GM12878 (cell line): ENCODE data around the gene LIN37. TPM values are rescaled to one million over a fixed set of nuclear protein-coding genes. Genes with fewer than 3 reads are reported as not detected.

ENCODE experiments used
- ATAC-seq: fragments of 200-7000 bp; cut with Tn5 transposase; 3 replicates; pipeline ENCODE4 v1.9.1; 2020; ENCODE audit warnings: mild to moderate bottlenecking, moderate library complexity
- BruUV-seq: library from RNA; stranded (reverse); fragments of 400-500 nt; replicated peaks from 2 replicates; lab custom pipeline; 2021; lab: Mats Ljungman, UMichigan
- CTCF ChIA-PET: fragments of 300-600 bp; sonication (Branson Sonifier 250); formaldehyde crosslinking; extraction: SDS; loops from one replicate; lab custom pipeline; 2021; ENCODE audit warnings: inconsistent platforms; lab: Yijun Ruan, JAX
- POLR2A ChIA-PET: fragments of 350-600 bp; formaldehyde crosslinking; extraction: SDS; loops from one replicate; lab custom pipeline; 2021; ENCODE audit warnings: inconsistent platforms; lab: Charles Lee
- RAD21 ChIA-PET: fragments of 300-600 bp; sonication (Branson Sonifier 250); formaldehyde crosslinking; loops from one replicate; lab custom pipeline; 2023; ENCODE audit warnings: antibody characterized with exemption; ENCODE audit not compliant: unreplicated experiment; lab: Charles Lee
- SMC1A ChIA-PET: fragments of 300-600 bp; sonication (Branson Sonifier 250); formaldehyde crosslinking; loops from one replicate; lab custom pipeline; 2023; ENCODE audit not compliant: unreplicated experiment, uncharacterized antibody; lab: Charles Lee
- DNase-seq: peaks from one replicate; pipeline ENCODE4 v3.0.0-alpha.2; 2011; ENCODE audit warnings: low read depth, low spot score
- FAIRE-seq: peaks from 3 replicates; lab custom pipeline; 2011; peaks lifted over from hg19 to GRCh38; lab: Jason Lieb, UNC
- H2AFZ ChIP-seq: 2 replicates; pipeline ENCODE4 v1.6.0; 2011; ENCODE audit warnings: low read depth, low read length, control low read depth; ENCODE audit not compliant: control insufficient read depth
- H3K27ac ChIP-seq: 2 replicates; pipeline ENCODE4 v1.5.1; 2011; ENCODE audit warnings: control low read depth; ENCODE audit not compliant: control insufficient read depth, insufficient read depth
- H3K27me3 ChIP-seq, 2 experiments: replicated peaks in 1 of 2; 2 replicates each; pipeline versions ENCODE4 v1.6.0 to v1.6.1; 2011; ENCODE audit warnings: low read length in 1 of 2; ENCODE audit not compliant: control insufficient read depth in 2 of 2, insufficient read depth in 2 of 2
- H3K36me3 ChIP-seq, 2 experiments: 2 replicates each; pipeline ENCODE4 v1.5.1; 2011; ENCODE audit warnings: low read length in 1 of 2; ENCODE audit not compliant: control insufficient read depth in 2 of 2, insufficient read depth in 2 of 2
- H3K4me1 ChIP-seq: 2 replicates; pipeline ENCODE4 v1.6.1; 2011; ENCODE audit warnings: mild to moderate bottlenecking, low read length, moderate library complexity, mixed read lengths; ENCODE audit not compliant: control insufficient read depth, insufficient read depth
- H3K4me2 ChIP-seq: 2 replicates; pipeline ENCODE4 v1.6.0; 2011; ENCODE audit warnings: control low read depth; ENCODE audit not compliant: control insufficient read depth, insufficient read depth
- H3K4me3 ChIP-seq: fragments of 200-600 bp; sonication (generic); 2 replicates; pipeline ENCODE4 v1.5.1; 2016
- H3K79me2 ChIP-seq: 2 replicates; pipeline ENCODE4 v1.6.0; 2011; ENCODE audit warnings: low read length; ENCODE audit not compliant: control insufficient read depth, insufficient read depth
- H3K9ac ChIP-seq: 2 replicates; pipeline ENCODE4 v1.8.0; 2011; ENCODE audit warnings: low read length, control low read depth, mixed read lengths; ENCODE audit not compliant: control insufficient read depth, insufficient read depth
- H3K9me3 ChIP-seq: replicated peaks from 3 replicates; pipeline ENCODE4 v1.5.1; 2011; ENCODE audit warnings: mild to moderate bottlenecking, low read length; ENCODE audit not compliant: control insufficient read depth, insufficient read depth
- H4K20me1 ChIP-seq: 2 replicates; pipeline ENCODE4 v1.6.0; 2011; ENCODE audit not compliant: control insufficient read depth, insufficient read depth
- ASH2L ChIP-seq: fragments of 300-600, 200-600 bp; sonication (generic); IDR thresholded peaks from 2 replicates; pipeline ENCODE4 v1.6.1; 2017; ENCODE audit warnings: low read depth, mild to moderate bottlenecking, borderline replicate concordance
- CBFB ChIP-seq: IDR thresholded peaks from 2 replicates; pipeline ENCODE4 v1.6.1; 2016; ENCODE audit warnings: antibody characterized with exemption, low read depth
- CREM ChIP-seq: IDR thresholded peaks from 2 replicates; pipeline ENCODE4 v1.6.1; 2014; ENCODE audit warnings: antibody characterized with exemption, low read depth
- EGR1 ChIP-seq, 2 experiments: IDR thresholded peaks; 1 replicate in 1 of 2; 2 replicates in 1 of 2; pipeline ENCODE4 v1.6.1; 2011 to 2012; ENCODE audit warnings: low read depth in 2 of 2, low read length in 2 of 2, borderline replicate concordance in 1 of 2, mild to moderate bottlenecking in 1 of 2, moderate library complexity in 1 of 2
- ESRRA ChIP-seq: IDR thresholded peaks from 2 replicates; pipeline ENCODE4 v1.6.1; 2012; ENCODE audit warnings: mild to moderate bottlenecking, low read length, improper control_type of control experiment
- GATAD2B ChIP-seq: fragments of 450-650 bp; conservative IDR thresholded peaks from 2 replicates; pipeline ENCODE4 v1.6.1; 2017; ENCODE audit warnings: low read depth, mild to moderate bottlenecking, moderate library complexity
- HCFC1 ChIP-seq: fragments of 150-350 bp; IDR thresholded peaks from 2 replicates; pipeline ENCODE4 v1.6.1; 2014; ENCODE audit warnings: low read length
- MEF2A ChIP-seq: IDR thresholded peaks from 2 replicates; pipeline ENCODE4 v1.6.1; 2011; ENCODE audit warnings: low read depth, mild to moderate bottlenecking, low read length, moderate library complexity; ENCODE audit not compliant: insufficient read depth
- NBN ChIP-seq: fragments of 450-650 bp; IDR thresholded peaks from 2 replicates; pipeline ENCODE4 v1.6.1; 2016
- NKRF ChIP-seq: fragments of 450-650 bp; conservative IDR thresholded peaks from 2 replicates; pipeline ENCODE4 v1.6.1; 2017; ENCODE audit warnings: mild to moderate bottlenecking, moderate library complexity
- NR2F1 ChIP-seq: fragments of 450-650 bp; conservative IDR thresholded peaks from 2 replicates; pipeline ENCODE4 v1.6.1; 2017; ENCODE audit warnings: mild to moderate bottlenecking
- PKNOX1 ChIP-seq: fragments of 450-650 bp; IDR thresholded peaks from 2 replicates; pipeline ENCODE4 v1.6.1; 2016; ENCODE audit warnings: mild to moderate bottlenecking
- SMARCA5 ChIP-seq: fragments of 450-650 bp; IDR thresholded peaks from 2 replicates; pipeline ENCODE4 v1.6.1; 2017; ENCODE audit warnings: mild to moderate bottlenecking
- SUZ12 ChIP-seq: fragments of 200-600 bp; sonication (generic); IDR thresholded peaks from one replicate; pipeline ENCODE4 v1.6.1; 2018; ENCODE audit warnings: antibody characterized with exemption, mild to moderate bottlenecking; ENCODE audit not compliant: unreplicated experiment
- YY1 ChIP-seq: IDR thresholded peaks from 2 replicates; pipeline ENCODE4 v1.6.1; 2011; ENCODE audit warnings: low read depth, mild to moderate bottlenecking, low read length
- WGBS: methylation state at CpG from one replicate; pipeline ENCODE4 v1.1.6; 2016; ENCODE audit warnings: low lambda C conversion rate; ENCODE audit not compliant: insufficient replicate concordance, insufficient coverage; ENCODE audit errors: missing lambda C conversion rate; 5-methylcytosine and 5-hydroxymethylcytosine counted together
- in situ Hi-C: fragments of 300-500 bp; cut with MboI; formaldehyde crosslinking; loops from 9 replicates; pipeline ENCODE4 v1.14.3; 2018; ENCODE audit warnings: mixed read lengths
- intact Hi-C: fragments of 100-400 bp; cut with micrococcal nuclease; formaldehyde crosslinking; loops from one replicate; pipeline ENCODE4 v1.14.2; 2022; ENCODE audit not compliant: unreplicated experiment
- polyA plus RNA-seq, 11 experiments: library from polyadenylated mRNA; depleted of rRNA in 4 of 11; unstranded in 6 of 11; stranded (reverse) in 5 of 11; fragments of >200 nt; fragmentation: Nextera tagmentation in 4 of 11; fragmentation: Illumina TruSeq in 1 of 11; extraction: Ambion mirVana in 4 of 11; extraction: Trizol in 1 of 11; gene quantifications; 1 replicate in 1 of 11; 2 replicates in 10 of 11; pipeline versions ENCODE4 v1.2.1 to v1.2.3, GENCODE V29; 2011 to 2016; ENCODE audit warnings: inconsistent platforms in 2 of 11, missing spikeins in 2 of 11, low read depth in 1 of 11
- total RNA-seq, 4 experiments: library from RNA; depleted of rRNA in 3 of 4; stranded (reverse); fragments of >200 nt in 3 of 4; fragmentation: Illumina TruSeq in 1 of 4; extraction: Trizol in 1 of 4; gene quantifications; 2 replicates each; pipeline versions ENCODE4 v1.2.1 to v1.2.3, GENCODE V29; 2013 to 2021
- TF ChIP-seq, protein P1 (sequence below): IDR thresholded peaks from 2 replicates; pipeline ENCODE4 v1.6.1; 2012; ENCODE audit warnings: low read depth, low read length, improper control_type of control experiment
- TF ChIP-seq, protein P2 (sequence below): fragments of 450-650 bp; IDR thresholded peaks from 2 replicates; pipeline ENCODE4 v1.6.1; 2017; ENCODE audit warnings: mild to moderate bottlenecking, moderate library complexity

The LIN37 gene
- total and polyA plus RNA-seq, 10 of the 15 experiments (the other 5 are each of a cell fraction or from before 2014, with no cell fraction given), result 0.69 to 11.9 (median 7.6) TPM

GRCh38 chr19:35741203-35741515, 7.2 kb upstream of the LIN37 start:
- Histone ChIP-seq H4K20me1 (no peaks in the 10 kb centered on the region), H3K4me1 (peaks cover 29% of the 10 kb centered on the region), H3K27me3 (no peaks in the 10 kb centered on the region), H3K27ac (peak overlapping the region; percentile 99), H3K9me3 (no peaks in the 10 kb centered on the region), H3K36me3 (peaks cover 13 to 24% of the 10 kb centered on the region in 2 experiments; a peak in 3 of 4 replicates), H3K4me2 (peak overlapping the region; percentile 99), H3K4me3 (peak overlapping the region; percentile 83), H3K9ac (peak overlapping the region; percentile 88), H3K79me2 (peaks cover 26% of the 10 kb centered on the region), H2AFZ (peak overlapping the region; percentile 76)
- in situ Hi-C loops (no loop called here), intact Hi-C loops (loop anchor here (2.0 kb wide), 2 partner anchors 24 to 48 kb away; no protein-coding TSS in a partner anchor)
- FAIRE-seq (no peak), ATAC-seq (peak; percentile 2), DNase-seq (no peak)
- CTCF ChIA-PET, result interaction anchor here (0.7 to 1.3 kb wide), 7 partner anchors 13 to 446 kb away, joined by 3 to 8 read pairs (median 3); no protein-coding TSS in a partner anchor
- SMC1A ChIA-PET, result interaction anchor here (0.6 to 1.7 kb wide), 5 partner anchors 27 to 254 kb away, joined by 4 to 9 read pairs (median 7); no protein-coding TSS in a partner anchor
- RAD21 ChIA-PET, result interaction anchor here (0.6 to 2.5 kb wide), 9 partner anchors 22 to 198 kb away, joined by 3 to 18 read pairs (median 6); no protein-coding TSS in a partner anchor
- BruUV-seq, result no TSS peak
- WGBS, result 0% methylated on average over 10 of the region's 12 CpGs
- POLR2A ChIA-PET, result interaction anchor here (0.8 to 7.1 kb wide), 11 partner anchors 10 to 93 kb away, joined by 3 to 91 read pairs (median 5); partner anchors contain the start of gene COX6B1
- no peak for TF ChIP-seq NR2F1
- TF ChIP-seq CREM, result no peak
- TF ChIP-seq EGR1 (IDR thresholded peaks at IDR 0.05; ENCODE audit: borderline replicate concordance in 1 of 2, low read depth in 2 of 2, low read length in 2 of 2), result no peak
- TF ChIP-seq NBN, result 0 out of 2 replicates have a peak, but pooled peaks have one; percentile 9
- TF ChIP-seq HCFC1, result no peak
- peak; percentile 65; the same call in 1 of the 2 replicates for TF ChIP-seq NKRF
- no peak for TF ChIP-seq MEF2A
- TF ChIP-seq, protein P1, sequence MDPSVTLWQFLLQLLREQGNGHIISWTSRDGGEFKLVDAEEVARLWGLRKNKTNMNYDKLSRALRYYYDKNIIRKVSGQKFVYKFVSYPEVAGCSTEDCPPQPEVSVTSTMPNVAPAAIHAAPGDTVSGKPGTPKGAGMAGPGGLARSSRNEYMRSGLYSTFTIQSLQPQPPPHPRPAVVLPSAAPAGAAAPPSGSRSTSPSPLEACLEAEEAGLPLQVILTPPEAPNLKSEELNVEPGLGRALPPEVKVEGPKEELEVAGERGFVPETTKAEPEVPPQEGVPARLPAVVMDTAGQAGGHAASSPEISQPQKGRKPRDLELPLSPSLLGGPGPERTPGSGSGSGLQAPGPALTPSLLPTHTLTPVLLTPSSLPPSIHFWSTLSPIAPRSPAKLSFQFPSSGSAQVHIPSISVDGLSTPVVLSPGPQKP, result no peak
- TF ChIP-seq YY1, result peak; percentile 8; the same call in 1 of the 2 replicates
- TF ChIP-seq ASH2L, result no peak
- TF ChIP-seq, protein P2, sequence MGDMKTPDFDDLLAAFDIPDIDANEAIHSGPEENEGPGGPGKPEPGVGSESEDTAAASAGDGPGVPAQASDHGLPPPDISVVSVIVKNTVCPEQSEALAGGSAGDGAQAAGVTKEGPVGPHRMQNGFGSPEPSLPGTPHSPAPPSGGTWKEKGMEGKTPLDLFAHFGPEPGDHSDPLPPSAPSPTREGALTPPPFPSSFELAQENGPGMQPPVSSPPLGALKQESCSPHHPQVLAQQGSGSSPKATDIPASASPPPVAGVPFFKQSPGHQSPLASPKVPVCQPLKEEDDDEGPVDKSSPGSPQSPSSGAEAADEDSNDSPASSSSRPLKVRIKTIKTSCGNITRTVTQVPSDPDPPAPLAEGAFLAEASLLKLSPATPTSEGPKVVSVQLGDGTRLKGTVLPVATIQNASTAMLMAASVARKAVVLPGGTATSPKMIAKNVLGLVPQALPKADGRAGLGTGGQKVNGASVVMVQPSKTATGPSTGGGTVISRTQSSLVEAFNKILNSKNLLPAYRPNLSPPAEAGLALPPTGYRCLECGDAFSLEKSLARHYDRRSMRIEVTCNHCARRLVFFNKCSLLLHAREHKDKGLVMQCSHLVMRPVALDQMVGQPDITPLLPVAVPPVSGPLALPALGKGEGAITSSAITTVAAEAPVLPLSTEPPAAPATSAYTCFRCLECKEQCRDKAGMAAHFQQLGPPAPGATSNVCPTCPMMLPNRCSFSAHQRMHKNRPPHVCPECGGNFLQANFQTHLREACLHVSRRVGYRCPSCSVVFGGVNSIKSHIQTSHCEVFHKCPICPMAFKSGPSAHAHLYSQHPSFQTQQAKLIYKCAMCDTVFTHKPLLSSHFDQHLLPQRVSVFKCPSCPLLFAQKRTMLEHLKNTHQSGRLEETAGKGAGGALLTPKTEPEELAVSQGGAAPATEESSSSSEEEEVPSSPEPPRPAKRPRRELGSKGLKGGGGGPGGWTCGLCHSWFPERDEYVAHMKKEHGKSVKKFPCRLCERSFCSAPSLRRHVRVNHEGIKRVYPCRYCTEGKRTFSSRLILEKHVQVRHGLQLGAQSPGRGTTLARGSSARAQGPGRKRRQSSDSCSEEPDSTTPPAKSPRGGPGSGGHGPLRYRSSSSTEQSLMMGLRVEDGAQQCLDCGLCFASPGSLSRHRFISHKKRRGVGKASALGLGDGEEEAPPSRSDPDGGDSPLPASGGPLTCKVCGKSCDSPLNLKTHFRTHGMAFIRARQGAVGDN, result peak; percentile 75; the same call in 1 of the 2 replicates
- no peak for TF ChIP-seq ESRRA
- TF ChIP-seq SUZ12, result no peak
- TF ChIP-seq SMARCA5, result peak; percentile 88; the same call in 1 of the 2 replicates
- TF ChIP-seq GATAD2B, result 0 out of 2 replicates have a peak, but pooled peaks have one; percentile 29
- no peak for TF ChIP-seq CBFB
- no peak for TF ChIP-seq PKNOX1
